NOMO-1 treated with DMSO at 0.1 percent for 48 hours (cell line): ENCODE data around the gene CAMK2G.

Source experiments
- DNase-seq: peaks from one replicate; lab custom pipeline; 2025; ENCODE audit not compliant: unreplicated experiment; lab: John Stamatoyannopoulos, UW

Gene CAMK2G

DNA sequence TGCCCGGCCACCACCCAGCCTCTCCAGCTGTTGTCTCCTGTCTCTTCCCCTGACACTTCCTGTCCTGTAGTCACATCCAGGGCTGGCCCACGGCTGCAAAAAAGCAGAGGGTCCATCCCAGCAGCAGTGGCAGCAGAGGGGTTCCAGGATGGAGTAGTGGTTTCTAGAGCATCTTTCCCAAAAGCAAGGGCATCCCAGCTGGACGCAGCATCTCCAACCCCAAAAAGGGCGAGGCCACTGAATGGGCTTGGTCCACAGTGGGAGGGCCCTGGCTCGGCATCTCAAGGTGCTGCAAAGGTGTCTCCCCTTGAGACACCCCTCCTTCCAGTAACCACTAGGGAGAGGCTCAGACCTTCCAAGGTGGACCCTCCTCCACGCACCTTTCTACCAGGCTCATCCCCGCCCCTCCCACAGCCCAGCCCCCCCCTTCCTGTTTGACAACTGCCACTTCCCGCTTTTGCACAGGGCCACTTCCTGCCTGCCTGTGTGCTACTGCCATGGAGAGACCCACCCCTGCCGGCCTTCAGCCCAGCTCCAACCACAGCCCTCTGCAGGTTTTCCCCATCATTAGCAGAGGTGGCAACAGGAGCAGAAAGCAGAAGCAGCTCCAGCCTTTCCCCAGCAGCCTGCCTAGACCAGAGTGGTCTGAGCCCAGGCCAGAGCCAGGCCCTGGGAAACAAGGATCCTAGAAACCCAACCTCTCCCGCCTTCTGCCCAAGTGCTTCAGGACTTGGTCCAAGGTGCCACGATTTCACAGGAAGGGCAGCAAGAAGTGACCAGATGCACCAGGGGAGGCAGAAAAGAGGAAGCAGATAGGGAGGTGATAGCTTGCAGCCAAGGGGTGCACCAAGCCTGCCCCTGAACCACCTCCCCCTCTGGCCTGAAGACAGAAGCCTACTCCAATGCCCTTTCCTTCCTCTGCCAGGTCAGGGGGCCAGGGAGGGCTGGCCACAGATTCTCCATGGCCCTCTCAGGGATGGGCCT lies 8.6 kb downstream of the CAMK2G start:
- DNase-seq, result peak; percentile 95

DNA sequence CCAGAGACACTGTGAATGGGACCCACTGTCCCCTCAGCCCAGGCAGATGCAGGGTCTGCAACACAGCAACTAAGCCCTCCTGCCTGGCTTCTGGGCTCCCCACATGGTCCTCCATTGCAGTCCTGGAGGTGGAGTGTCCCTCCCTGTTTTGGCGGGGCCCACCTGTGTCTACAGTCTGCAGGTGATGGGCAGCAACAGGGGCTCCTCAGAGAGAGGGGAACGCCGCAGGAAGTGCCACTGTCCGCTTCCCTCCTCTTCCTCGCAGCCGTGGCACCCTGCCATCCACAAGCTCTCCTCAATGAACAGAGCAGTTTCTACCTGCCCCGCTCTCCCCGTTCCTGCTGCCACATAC lies 9.3 kb downstream of the CAMK2G start:
- DNase-seq, result no peak

DNA sequence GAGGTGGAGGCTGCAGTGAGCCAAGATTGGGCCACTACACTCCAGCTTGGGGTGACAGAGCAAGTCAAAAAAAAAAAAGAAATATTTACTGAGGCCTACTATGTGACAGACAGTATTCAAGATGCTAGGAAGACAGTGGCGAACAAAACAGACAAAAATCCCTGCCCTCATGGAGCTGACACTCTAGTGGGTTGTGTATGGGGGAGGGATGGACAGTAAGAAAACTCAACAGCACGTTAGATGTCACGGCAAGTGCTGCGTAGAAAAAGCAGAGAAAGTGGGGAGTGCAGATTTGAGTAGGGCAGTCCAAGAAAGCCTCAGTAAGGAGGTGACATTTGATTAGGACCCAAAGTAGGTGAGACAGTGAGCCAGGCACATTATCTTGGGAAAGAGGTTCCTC lies 10.1 kb downstream of the CAMK2G start:
- DNase-seq, result no peak

GRCh38 chr10:73863039-73863817 lies 11.1 kb downstream of the CAMK2G start:
- DNase-seq, result no peak

DNA sequence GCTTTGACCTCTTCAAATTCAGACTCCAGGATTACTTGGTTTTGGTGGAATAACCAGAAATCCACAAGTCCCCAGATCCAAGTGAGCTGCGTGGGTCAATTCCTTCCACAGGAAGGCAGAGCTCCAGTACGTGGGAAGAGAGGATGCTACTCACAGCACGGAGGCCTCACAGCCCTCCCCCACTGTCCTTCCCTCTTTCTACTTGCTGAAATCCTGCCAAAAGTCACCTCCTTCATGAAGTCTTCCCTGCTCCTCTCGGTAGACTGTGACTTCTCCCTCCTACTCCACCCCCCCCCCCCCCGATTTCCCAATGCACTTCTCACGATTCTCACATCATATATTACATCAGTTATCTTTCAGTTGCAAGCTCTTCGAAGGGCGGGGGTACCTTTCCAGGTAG lies 12.3 kb downstream of the CAMK2G start:
- DNase-seq, result peak; percentile 26

DNA sequence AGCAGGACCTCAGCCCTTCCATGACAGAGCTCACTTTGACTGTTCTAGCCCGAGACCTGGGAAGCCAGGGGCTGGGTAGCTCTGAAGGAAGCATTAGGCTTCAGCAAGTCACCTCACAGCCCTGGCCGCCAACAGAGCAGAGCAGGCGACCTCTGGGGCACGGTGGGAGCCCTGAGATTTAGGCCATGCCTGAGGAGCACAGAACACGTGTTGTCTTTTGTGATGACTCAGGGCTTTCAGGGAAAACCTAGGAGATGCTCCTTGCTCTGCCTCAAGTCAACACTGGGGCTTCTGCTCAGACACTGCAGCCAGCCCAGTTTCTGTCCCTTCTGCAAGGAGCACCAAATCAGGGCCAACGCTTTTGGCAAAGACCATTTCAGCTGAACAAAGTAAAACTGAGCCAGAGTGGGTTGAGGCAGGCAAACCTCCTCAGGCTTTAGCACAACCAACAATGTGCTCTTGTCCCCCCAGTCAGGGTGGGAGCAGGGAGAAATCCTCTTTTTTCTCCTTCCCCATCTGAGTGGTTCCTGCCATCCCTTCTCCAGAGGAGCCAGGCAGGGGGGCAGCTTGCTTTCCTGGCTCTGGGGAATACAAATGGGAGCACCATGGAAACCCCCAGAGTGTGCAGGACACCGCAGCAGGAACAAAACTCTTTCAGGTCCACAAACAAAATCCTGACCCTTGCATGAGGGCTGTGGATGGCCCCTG lies 14.4 kb downstream of the CAMK2G start:
- DNase-seq, result no peak

- DNase-seq, result no peak
Observed at GRCh38 chr10:73859428-73859783, 14.9 kb downstream of the CAMK2G start.

GRCh38 chr10:73858750-73859427 lies 15.5 kb downstream of the CAMK2G start:
- DNase-seq, result no peak

GRCh38 chr10:73858013-73858708 lies 16.2 kb downstream of the CAMK2G start:
- no peak for DNase-seq

GRCh38 chr10:73857446-73857845 lies 16.9 kb downstream of the CAMK2G start:
- DNase-seq, result peak; percentile 87

GRCh38 chr10:73856261-73856660 lies 18.1 kb downstream of the CAMK2G start:
- no peak for DNase-seq

- no peak for DNase-seq
Observed at GRCh38 chr10:73855413-73855812, 18.9 kb downstream of the CAMK2G start.

- DNase-seq, result no peak
Observed at GRCh38 chr10:73854310-73854709, 20.0 kb downstream of the CAMK2G start.

GRCh38 chr10:73853196-73853595 lies 21.2 kb downstream of the CAMK2G start:
- DNase-seq, result no peak

DNA sequence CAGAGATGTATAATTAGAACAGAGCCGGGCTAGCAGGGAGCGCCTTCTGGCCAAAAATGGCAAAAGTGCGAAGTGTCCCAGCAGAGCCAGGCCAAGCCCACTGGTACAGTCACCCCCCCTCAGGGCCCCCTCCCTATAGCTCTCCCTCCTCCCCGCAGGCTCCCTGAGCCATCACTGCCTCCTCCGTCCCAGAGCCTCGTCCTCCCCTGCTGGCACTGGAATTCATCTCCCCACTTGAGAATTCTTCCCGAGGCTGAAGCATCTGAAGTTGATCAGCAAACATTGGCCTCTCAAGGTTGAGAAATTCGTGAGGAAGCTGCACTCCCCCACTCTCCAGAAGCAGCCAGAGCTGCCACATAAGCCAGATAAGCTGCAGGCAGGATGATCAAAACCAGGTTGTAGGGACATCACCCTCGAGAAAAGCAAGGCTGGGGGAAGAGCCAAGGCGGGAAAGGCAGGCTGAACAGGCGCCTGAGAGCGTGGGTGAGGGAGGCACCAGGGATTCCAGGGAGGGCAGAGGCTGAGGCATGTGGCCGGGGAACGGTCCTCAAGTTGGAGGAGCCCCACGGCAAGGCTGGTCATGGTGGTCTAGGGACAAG lies 23.4 kb downstream of the CAMK2G start:
- no peak for DNase-seq

DNA sequence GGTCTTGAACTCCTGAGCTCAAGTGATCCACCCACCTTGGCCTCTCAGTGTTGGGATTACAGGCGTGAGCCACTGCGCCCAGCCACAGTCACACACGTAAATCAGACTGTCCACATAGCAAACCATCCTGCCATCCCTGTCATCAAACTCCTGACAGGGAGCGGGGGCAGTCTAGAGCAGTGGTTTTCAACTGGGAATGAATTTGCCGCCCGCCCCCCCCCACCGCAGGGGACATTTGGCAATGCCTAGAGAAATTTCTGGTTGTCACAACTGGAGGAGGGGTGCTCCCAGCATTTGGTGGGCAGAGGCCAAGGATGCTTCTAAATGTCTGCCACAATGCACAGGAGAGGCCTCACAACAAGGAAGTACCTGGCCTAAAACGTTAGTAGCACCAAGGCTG lies 24.1 kb downstream of the CAMK2G start:
- DNase-seq, result no peak

- DNase-seq, result peak; percentile 99
Observed at GRCh38 chr10:73848821-73849489, 25.4 kb downstream of the CAMK2G start.

DNA sequence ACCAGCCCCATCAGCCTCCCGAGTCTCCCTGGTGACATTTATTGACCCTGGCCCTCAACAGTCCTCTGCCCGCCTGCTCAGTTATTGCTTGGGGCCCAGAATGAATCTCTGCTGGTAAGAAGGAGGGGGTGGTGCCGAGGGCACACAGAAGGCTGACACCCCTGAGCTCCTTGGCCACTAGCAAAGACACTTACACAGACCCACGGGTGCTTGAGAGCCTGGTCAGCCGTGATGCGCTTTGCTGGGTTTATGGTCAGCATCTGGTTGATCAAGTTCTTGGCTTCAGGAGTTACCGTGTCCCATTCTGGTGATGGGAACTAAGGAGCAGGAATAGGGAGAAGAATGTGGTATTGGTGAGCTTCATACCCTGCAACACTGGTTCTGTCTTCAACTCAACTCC lies 27.3 kb downstream of the CAMK2G start:
- no peak for DNase-seq

- DNase-seq, result peak; percentile 17
Observed at GRCh38 chr10:73843261-73843660, 31.1 kb downstream of the CAMK2G start.
